ENCODE measurements around the gene ROBO2. TPM values are rescaled to one million over a fixed set of nuclear protein-coding genes. Genes with fewer than 3 reads are reported as not detected.

ROBO2 gene
- total RNA-seq, 2 donors from 2014 or later, result 2.5 to 2.9 TPM

- Histone ChIP-seq H3K27me3 (ENCODE audit: control insufficient read depth, insufficient read depth, low read length, poor library complexity, severe bottlenecking) (no peaks in the 10 kb centered on the region), H3K27ac (ENCODE audit: low read depth, low read length) (no peak overlapping the region), H3K4me1 (ENCODE audit: control insufficient read depth, insufficient read depth, low read length) (no peaks in the 10 kb centered on the region), H3K9ac (ENCODE audit: extremely low read depth, low read length, poor library complexity, severe bottlenecking) (no peak overlapping the region), H3K4me3 (ENCODE audit: low read length) (no peak overlapping the region), H3K9me3 (ENCODE audit: control insufficient read depth, low read length) (no peaks in the 10 kb centered on the region), H3K36me3 (ENCODE audit: control insufficient read depth, insufficient read depth, low read length) (no peaks in the 10 kb centered on the region)
- Mint-ChIP-seq H3K36me3 (ENCODE audit: low read depth) (no peaks in the 10 kb centered on the region), H3K4me1 (no peaks in the 10 kb centered on the region), H3K27me3 (ENCODE audit: insufficient read depth) (no peaks in the 10 kb centered on the region), H3K9me3 (no peaks in the 10 kb centered on the region), H3K4me3 (no peak overlapping the region), H3K27ac (no peak overlapping the region)
- 100% methylated on average over 1 of the region's 1 CpG; no CpG with 5 or more reads in 1 of the 2 experiments for WGBS, 2 experiments (ENCODE audit: insufficient coverage in 1 of 2, insufficient read length in 1 of 2)
- no peak for DNase-seq
- no peak for TF ChIP-seq CTCF (conservative IDR thresholded peaks at IDR 0.05)
Measured at GRCh38 chr3:77288348-77288747, 248.4 kb downstream of the ROBO2 start.

- Histone ChIP-seq H3K27ac (ENCODE audit: low read depth, low read length) (no peak overlapping the region), H3K9ac (ENCODE audit: extremely low read depth, low read length, poor library complexity, severe bottlenecking) (no peak overlapping the region), H3K4me1 (ENCODE audit: control insufficient read depth, insufficient read depth, low read length) (no peaks in the 10 kb centered on the region), H3K36me3 (ENCODE audit: control insufficient read depth, insufficient read depth, low read length) (no peaks in the 10 kb centered on the region), H3K4me3 (ENCODE audit: low read length) (no peak overlapping the region), H3K27me3 (ENCODE audit: control insufficient read depth, insufficient read depth, low read length, poor library complexity, severe bottlenecking) (no peaks in the 10 kb centered on the region), H3K9me3 (ENCODE audit: control insufficient read depth, low read length) (no peaks in the 10 kb centered on the region)
- WGBS, 2 experiments (ENCODE audit: insufficient coverage in 1 of 2, insufficient read length in 1 of 2), result 74 to 86% methylated on average over 5 of the region's 5 CpGs
- no peaks in the 10 kb centered on the region for H3K27me3 Mint-ChIP-seq (ENCODE audit: insufficient read depth)
- no peaks in the 10 kb centered on the region for H3K9me3 Mint-ChIP-seq
- no peak for DNase-seq
- H3K4me1 Mint-ChIP-seq, result no peaks in the 10 kb centered on the region
- H3K27ac Mint-ChIP-seq, result no peak overlapping the region
- H3K36me3 Mint-ChIP-seq (ENCODE audit: low read depth), result no peaks in the 10 kb centered on the region
- H3K4me3 Mint-ChIP-seq, result no peak overlapping the region
- TF ChIP-seq CTCF (conservative IDR thresholded peaks at IDR 0.05), result no peak
Measured at GRCh38 chr3:77296527-77296926, 256.6 kb downstream of the ROBO2 start.

GRCh38 chr3:77298417-77298816, 258.5 kb downstream of the ROBO2 start:
- WGBS, 2 experiments (ENCODE audit: insufficient coverage in 1 of 2, insufficient read length in 1 of 2), result 100% methylated on average over 1 of the region's 1 CpG; no CpG with 5 or more reads in 1 of the 2 experiments
- Histone ChIP-seq H3K9me3 (ENCODE audit: control insufficient read depth, low read length) (no peaks in the 10 kb centered on the region), H3K27ac (ENCODE audit: low read depth, low read length) (no peak overlapping the region), H3K4me3 (ENCODE audit: low read length) (no peak overlapping the region), H3K36me3 (ENCODE audit: control insufficient read depth, insufficient read depth, low read length) (no peaks in the 10 kb centered on the region), H3K4me1 (ENCODE audit: control insufficient read depth, insufficient read depth, low read length) (no peaks in the 10 kb centered on the region), H3K9ac (ENCODE audit: extremely low read depth, low read length, poor library complexity, severe bottlenecking) (no peak overlapping the region), H3K27me3 (ENCODE audit: control insufficient read depth, insufficient read depth, low read length, poor library complexity, severe bottlenecking) (no peaks in the 10 kb centered on the region)
- H3K36me3 Mint-ChIP-seq (ENCODE audit: low read depth), result no peaks in the 10 kb centered on the region
- no peak for DNase-seq
- H3K27me3 Mint-ChIP-seq (ENCODE audit: insufficient read depth), result no peaks in the 10 kb centered on the region
- H3K27ac Mint-ChIP-seq, result no peak overlapping the region
- H3K4me1 Mint-ChIP-seq, result no peaks in the 10 kb centered on the region
- H3K9me3 Mint-ChIP-seq, result no peaks in the 10 kb centered on the region
- no peak for TF ChIP-seq CTCF (conservative IDR thresholded peaks at IDR 0.05)
- no peak overlapping the region for H3K4me3 Mint-ChIP-seq
